ENCODE measurements around the gene LRTM1. TPM values are rescaled to one million over a fixed set of nuclear protein-coding genes. Genes with fewer than 3 reads are reported as not detected.

The LRTM1 gene
- total RNA-seq, 1 experiment from 2014 or later: not detected

DNA sequence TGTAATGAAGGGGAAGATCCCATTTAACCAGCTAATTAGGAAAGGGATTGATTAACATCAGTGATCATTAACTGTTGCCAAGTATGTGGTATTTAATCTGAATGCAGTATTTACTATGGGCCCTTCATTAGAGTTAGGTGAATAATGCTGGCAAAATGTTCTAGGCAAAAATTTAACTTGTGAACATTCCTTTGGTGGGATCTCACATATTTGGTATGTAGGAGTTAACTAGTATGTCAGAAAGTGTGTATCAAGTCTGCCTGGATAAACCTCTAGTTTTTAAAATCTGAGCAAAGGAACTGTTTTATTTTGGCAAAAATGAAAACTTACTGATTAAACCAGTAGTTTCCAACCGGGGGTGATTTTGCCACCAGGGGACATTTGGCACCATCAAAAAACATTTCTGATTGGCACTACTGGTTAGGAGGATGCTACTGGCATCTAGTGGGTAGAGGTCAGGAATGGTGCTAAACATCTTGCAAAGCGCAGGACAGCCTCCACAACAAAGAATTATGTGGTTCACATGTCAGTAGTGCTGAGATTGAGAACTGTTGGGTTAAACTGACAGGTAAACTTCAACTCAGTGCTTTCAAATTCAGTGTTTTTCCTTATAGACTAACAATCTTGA is 22.5 kb downstream of the LRTM1 start:
- H3K4me1 ChIP-seq (ENCODE audit: insufficient read depth, low read length): no peaks in the 10 kb centered on the region
- no peaks in the 10 kb centered on the region for H4K20me1 ChIP-seq (ENCODE audit: low read length)
- no peak for DNase-seq
- H3K27me3 ChIP-seq (ENCODE audit: low read length): no peaks in the 10 kb centered on the region
- H3K79me2 ChIP-seq (ENCODE audit: low read length): no peaks in the 10 kb centered on the region
- no peak overlapping the region for H3K9ac ChIP-seq (ENCODE audit: low read length)
- H3K9me3 ChIP-seq (ENCODE audit: low read length): no peaks in the 10 kb centered on the region
- POLR2A ChIA-PET (ENCODE audit: unreplicated experiment): no interaction called here
- intact Hi-C loops (cut with micrococcal nuclease): loop anchor here (1.0 kb wide), 1 partner anchor 35 kb away; no protein-coding TSS in a partner anchor
- no peak overlapping the region for H3K4me2 ChIP-seq (ENCODE audit: low read length)
- H3K27ac ChIP-seq (ENCODE audit: low read length): no peak overlapping the region
- TF ChIP-seq EZH2 (IDR thresholded peaks at IDR 0.05; ENCODE audit: low read length, unreplicated experiment) (no peak), CTCF (conservative IDR thresholded peaks at IDR 0.05; ENCODE audit: low read depth, low read length) (no peak), EZH2phosphoT487 (IDR thresholded peaks at IDR 0.05; ENCODE audit: borderline replicate concordance, low read length) (no peak)
- no peak overlapping the region for H3K4me3 ChIP-seq (ENCODE audit: low read length)
- no peaks in the 10 kb centered on the region for H3K36me3 ChIP-seq (ENCODE audit: low read depth, low read length)
- no peak overlapping the region for H2AFZ ChIP-seq (ENCODE audit: low read length)
- H3K9me2 ChIP-seq (replicated peaks; ENCODE audit: low read length): no peaks in the 10 kb centered on the region
- H3F3A ChIP-seq (ENCODE audit: low read length, unreplicated experiment): no peaks in the 10 kb centered on the region
- no TSS peak for BruUV-seq (replicated peaks)
- ATAC-seq: peak; percentile 49; the same call in 1 of the 2 replicates
- CTCF ChIA-PET: no interaction called here

GRCh38 chr3:54901906-54902685 is 25.8 kb downstream of the LRTM1 start:
- TF ChIP-seq EZH2phosphoT487 (IDR thresholded peaks at IDR 0.05; ENCODE audit: borderline replicate concordance, low read length) (no peak), EZH2 (IDR thresholded peaks at IDR 0.05; ENCODE audit: low read length, unreplicated experiment) (no peak), CTCF (conservative IDR thresholded peaks at IDR 0.05; ENCODE audit: low read depth, low read length) (no peak)
- Histone ChIP-seq H3K4me3 (ENCODE audit: low read length) (no peak overlapping the region), H3F3A (ENCODE audit: low read length, unreplicated experiment) (no peaks in the 10 kb centered on the region), H3K27me3 (ENCODE audit: low read length) (no peaks in the 10 kb centered on the region), H3K9me3 (ENCODE audit: low read length) (no peaks in the 10 kb centered on the region), H3K36me3 (ENCODE audit: low read depth, low read length) (no peaks in the 10 kb centered on the region), H3K9ac (ENCODE audit: low read length) (no peak overlapping the region), H3K4me1 (ENCODE audit: insufficient read depth, low read length) (peaks cover 13% of the 10 kb centered on the region), H4K20me1 (ENCODE audit: low read length) (no peaks in the 10 kb centered on the region), H2AFZ (ENCODE audit: low read length) (no peak overlapping the region), H3K9me2 (replicated peaks; ENCODE audit: low read length) (no peaks in the 10 kb centered on the region), H3K4me2 (ENCODE audit: low read length) (no peak overlapping the region), H3K27ac (ENCODE audit: low read length) (no peak overlapping the region), H3K79me2 (ENCODE audit: low read length) (no peaks in the 10 kb centered on the region)
- DNase-seq (no peak), ATAC-seq (no peak)
- ChIA-PET POLR2A (ENCODE audit: unreplicated experiment) (no interaction called here), CTCF (no interaction called here)
- intact Hi-C loops (cut with micrococcal nuclease): no loop called here
- BruUV-seq (replicated peaks): no TSS peak
